Neutrophil (primary cell): Measurements from ENCODE around the gene CTSH.

ENCODE experiments used
- H3K27ac ChIP-seq: fragments of 200-600 bp; sonication (generic); 2 replicates; pipeline ENCODE4 v1.5.1; 2016; ENCODE audit warnings: mild to moderate bottlenecking, moderate library complexity
- H3K27me3 ChIP-seq: fragments of 200-600 bp; sonication (generic); 2 replicates; pipeline ENCODE4 v1.6.0; 2016; ENCODE audit warnings: mild to moderate bottlenecking
- H3K36me3 ChIP-seq: fragments of 200-600 bp; sonication (generic); 2 replicates; pipeline ENCODE4 v1.5.1; 2017
- H3K4me1 ChIP-seq, 2 experiments: fragments of 200-600 bp in 1 of 2; sonication (generic) in 1 of 2; 1 replicate in 1 of 2; 2 replicates in 1 of 2; pipeline versions ENCODE4 v1.5.1 to v1.6.1; 2013 to 2016; ENCODE audit warnings: low read depth in 1 of 2, low read length in 1 of 2, mild to moderate bottlenecking in 1 of 2, moderate library complexity in 1 of 2; ENCODE audit not compliant: control insufficient read depth in 1 of 2, insufficient read depth in 1 of 2
- H3K4me3 ChIP-seq, 2 experiments: fragments of 200-600 bp in 1 of 2; sonication (generic) in 1 of 2; 1 replicate in 1 of 2; 2 replicates in 1 of 2; pipeline ENCODE4 v1.5.1; 2013 to 2016; ENCODE audit warnings: low read depth in 1 of 2, low read length in 1 of 2, mild to moderate bottlenecking in 1 of 2, moderate library complexity in 1 of 2
- H3K9me3 ChIP-seq: fragments of 200-600 bp; sonication (generic); 2 replicates; pipeline ENCODE4 v1.5.1; 2016
- CTCF ChIP-seq: fragments of 200-600 bp; sonication (generic); IDR thresholded peaks from 2 replicates; pipeline ENCODE4 v1.5.1; 2016; ENCODE audit warnings: antibody characterized with exemption

CTSH gene

GRCh38 chr15:78898540-78898939 lies 46.3 kb downstream of the CTSH start:
- TF ChIP-seq CTCF = no peak
- Histone ChIP-seq H3K9me3 (no peaks in the 10 kb centered on the region), H3K27ac (no peak overlapping the region), H3K4me1 (no peaks in the 10 kb centered on the region), H3K27me3 (no peaks in the 10 kb centered on the region), H3K36me3 (peaks cover 98% of the 10 kb centered on the region), H3K4me3 (no peak overlapping the region)

GRCh38 chr15:78895471-78895870 lies 49.4 kb downstream of the CTSH start:
- Histone ChIP-seq H3K4me1 (no peaks in the 10 kb centered on the region), H3K9me3 (no peaks in the 10 kb centered on the region), H3K27me3 (no peaks in the 10 kb centered on the region), H3K4me3 (no peak overlapping the region), H3K27ac (peak overlapping the region; percentile 26), H3K36me3 (peaks cover 99% of the 10 kb centered on the region)
- TF ChIP-seq CTCF = no peak

- TF ChIP-seq CTCF = no peak
- Histone ChIP-seq H3K4me1 (no peaks in the 10 kb centered on the region), H3K9me3 (no peaks in the 10 kb centered on the region), H3K27me3 (no peaks in the 10 kb centered on the region), H3K27ac (no peak overlapping the region), H3K4me3 (no peak overlapping the region), H3K36me3 (peaks cover 99% of the 10 kb centered on the region)
Measured at GRCh38 chr15:78893538-78893937, 51.3 kb downstream of the CTSH start.

- Histone ChIP-seq H3K36me3 (peaks cover 97% of the 10 kb centered on the region), H3K9me3 (no peaks in the 10 kb centered on the region), H3K27ac (no peak overlapping the region), H3K4me3 (no peak overlapping the region), H3K27me3 (no peaks in the 10 kb centered on the region), H3K4me1 (no peaks in the 10 kb centered on the region)
- no peak for TF ChIP-seq CTCF
Measured at GRCh38 chr15:78889000-78889399, 55.8 kb downstream of the CTSH start.

- no peak overlapping the region for H3K27ac ChIP-seq
- H3K36me3 ChIP-seq = peaks cover 65% of the 10 kb centered on the region
- H3K27me3 ChIP-seq = no peaks in the 10 kb centered on the region
- H3K9me3 ChIP-seq = no peaks in the 10 kb centered on the region
- no peak for TF ChIP-seq CTCF
- peaks cover 4% of the 10 kb centered on the region in 2 experiments for H3K4me1 ChIP-seq
- H3K4me3 ChIP-seq = no peak overlapping the region
Measured at GRCh38 chr15:78881681-78882080, 63.2 kb downstream of the CTSH start.

- no peaks in the 10 kb centered on the region for H3K27me3 ChIP-seq
- peaks cover 56% of the 10 kb centered on the region for H3K36me3 ChIP-seq
- no peak overlapping the region for H3K4me3 ChIP-seq
- H3K4me1 ChIP-seq = peaks cover 5 to 8% of the 10 kb centered on the region in 2 experiments
- H3K9me3 ChIP-seq = no peaks in the 10 kb centered on the region
- no peak overlapping the region for H3K27ac ChIP-seq
- TF ChIP-seq CTCF = no peak
Measured at GRCh38 chr15:78880813-78881212, 64.0 kb downstream of the CTSH start.
